ENCODE measurements around the gene AKAP8.
"Not testable (repeated sequence)": the region's sequence is repeated elsewhere in the genome, so short reads cannot be mapped to it uniquely, and the experiment has no call there.

Gene AKAP8

DNA sequence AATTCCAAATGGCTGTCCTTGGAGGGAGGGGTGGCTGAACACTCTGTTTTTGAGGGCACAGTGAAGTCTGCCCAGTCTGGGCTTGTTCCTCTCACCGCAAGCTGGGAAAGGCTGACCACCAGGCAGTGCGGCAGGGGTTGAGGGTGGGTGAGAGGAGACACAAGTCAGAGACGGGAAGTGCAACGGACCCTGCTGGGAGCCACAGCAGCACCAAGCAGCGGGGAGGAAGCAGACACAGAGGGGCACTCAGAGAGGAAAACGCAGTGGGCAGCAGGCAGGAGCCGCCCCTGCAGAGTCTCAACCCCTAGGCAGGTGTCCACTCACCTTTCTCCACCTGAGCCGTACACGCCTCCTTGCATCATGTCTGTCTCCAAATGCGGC lies 23.6 kb upstream of the AKAP8 start:
- DNase-seq: no peak

DNA sequence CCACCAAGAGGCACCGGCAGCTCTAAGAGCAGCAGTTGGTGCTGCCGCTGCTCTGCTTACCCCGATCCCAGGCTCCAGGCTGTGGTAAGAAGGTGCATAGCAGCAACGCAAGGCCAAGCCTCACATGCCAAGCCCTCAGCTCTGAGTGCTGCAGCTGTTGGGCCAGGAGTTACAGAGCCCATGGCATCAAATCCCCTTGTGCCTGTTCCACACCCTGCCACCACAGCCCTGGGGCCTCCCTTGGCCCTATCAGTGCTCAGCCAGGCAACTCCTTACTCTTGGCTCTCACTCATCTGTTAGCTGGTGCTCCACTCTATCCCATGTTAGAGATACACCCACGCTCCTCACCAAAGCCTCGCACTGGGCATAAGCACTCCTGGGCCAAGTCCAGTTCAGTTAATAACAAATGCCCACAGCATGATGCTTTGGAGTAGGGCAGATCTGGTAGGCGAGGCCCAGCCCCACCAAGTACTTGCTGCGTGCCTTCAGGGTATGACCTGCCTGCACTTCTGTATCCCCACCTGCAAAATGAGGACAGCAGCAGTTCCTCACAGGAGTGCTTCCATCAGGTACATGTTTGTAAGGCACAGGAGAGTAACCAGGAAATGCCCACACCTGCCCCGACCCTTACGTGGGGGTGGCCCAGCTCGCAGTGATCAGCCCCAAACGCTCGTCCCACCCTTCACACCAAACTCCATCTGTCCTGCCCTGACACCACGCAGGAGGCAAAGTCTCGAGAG lies 23.0 kb upstream of the AKAP8 start:
- no peak for DNase-seq

DNA sequence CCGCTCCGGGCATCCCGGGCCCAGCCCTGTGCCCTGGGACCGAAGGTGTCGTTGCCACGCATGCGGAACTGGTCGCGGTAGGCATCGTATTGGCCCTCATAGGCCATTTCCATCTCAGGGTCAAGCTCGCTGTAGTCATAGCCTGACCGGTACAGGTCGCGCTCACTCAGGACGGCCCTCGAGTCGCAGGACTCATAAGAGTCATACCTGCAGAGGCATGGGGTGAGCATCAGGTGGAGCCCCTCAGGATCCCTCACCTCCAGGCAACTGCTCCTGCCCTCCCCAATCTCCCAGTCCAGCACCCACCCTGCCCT lies 21.8 kb upstream of the AKAP8 start:
- DNase-seq: no peak

DNA sequence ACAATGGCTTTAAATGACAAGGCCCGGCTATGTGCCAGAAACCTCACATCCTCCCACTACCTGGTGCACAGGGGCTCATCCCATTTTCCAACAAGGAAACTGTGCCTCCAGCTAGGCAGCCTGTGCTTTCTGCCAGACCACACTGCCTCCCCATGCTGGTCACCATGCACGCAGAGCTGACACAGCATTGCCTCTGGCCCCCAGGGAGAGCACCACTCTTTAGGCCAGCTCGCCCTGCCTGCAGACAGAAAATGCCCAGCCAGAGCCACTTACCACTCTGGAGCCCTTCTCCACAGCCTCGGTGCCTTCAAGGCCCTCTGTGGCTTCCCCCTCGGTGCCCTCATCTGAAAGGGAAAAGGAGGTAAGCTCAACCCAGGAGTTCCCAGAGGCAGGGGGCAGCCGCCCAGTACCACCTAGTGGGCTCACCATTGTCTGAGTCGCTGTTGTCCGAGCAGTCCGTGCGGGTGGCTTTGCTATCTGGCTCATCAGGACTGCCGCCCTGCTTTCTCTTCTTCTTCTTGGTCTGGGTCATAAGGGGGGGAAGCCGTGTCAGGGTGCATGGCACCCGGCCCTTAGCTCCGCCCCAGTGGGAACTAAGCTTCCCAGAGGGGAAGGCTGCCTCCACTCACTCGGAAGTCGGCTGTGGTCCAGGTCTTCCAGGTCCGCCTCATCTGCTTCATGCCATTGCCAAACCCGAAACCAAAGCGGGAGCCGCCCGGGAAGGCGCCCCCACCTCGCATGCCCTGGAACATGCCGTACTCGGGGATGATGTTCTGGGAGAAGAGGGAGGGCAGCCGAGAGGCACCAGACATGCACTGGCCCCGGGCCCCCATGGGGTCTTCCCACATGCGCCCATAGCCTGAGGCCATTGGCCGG lies 21.2 kb upstream of the AKAP8 start:
- DNase-seq: no peak

DNA sequence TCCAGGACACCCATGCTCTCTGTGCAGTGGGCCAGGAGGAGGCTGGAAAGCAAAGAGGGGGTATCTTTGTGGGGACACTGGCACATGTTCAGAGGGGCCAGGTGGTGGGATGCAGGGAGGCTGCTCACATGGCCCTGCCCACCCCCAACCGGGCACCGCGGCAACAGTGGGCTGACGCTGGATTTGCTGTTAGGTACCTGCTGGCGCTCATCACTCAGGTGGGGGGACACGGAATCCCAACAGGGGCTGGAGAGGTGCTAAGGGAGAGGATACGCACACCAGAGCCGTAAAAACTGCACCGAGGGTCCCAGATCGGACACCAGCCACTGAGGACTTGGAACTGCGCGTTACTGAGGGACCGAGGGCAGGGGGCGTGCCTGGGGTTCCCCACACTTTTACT lies 20.0 kb upstream of the AKAP8 start:
- DNase-seq: no peak

DNA sequence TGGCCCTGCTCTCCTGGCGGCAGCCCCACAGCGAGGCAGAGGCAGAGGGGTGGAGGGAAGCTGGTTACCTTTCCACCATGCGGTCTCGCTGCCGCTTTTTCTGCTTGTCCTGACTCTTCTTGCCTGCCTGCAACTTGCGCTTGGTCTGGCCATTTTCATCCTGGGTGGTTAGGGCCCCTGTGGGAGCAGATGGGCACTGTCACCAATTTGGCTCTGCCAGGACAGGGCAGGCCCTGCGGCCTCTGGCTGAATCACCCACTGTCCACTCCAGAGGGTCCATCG lies 19.6 kb upstream of the AKAP8 start:
- no peak for DNase-seq

DNA sequence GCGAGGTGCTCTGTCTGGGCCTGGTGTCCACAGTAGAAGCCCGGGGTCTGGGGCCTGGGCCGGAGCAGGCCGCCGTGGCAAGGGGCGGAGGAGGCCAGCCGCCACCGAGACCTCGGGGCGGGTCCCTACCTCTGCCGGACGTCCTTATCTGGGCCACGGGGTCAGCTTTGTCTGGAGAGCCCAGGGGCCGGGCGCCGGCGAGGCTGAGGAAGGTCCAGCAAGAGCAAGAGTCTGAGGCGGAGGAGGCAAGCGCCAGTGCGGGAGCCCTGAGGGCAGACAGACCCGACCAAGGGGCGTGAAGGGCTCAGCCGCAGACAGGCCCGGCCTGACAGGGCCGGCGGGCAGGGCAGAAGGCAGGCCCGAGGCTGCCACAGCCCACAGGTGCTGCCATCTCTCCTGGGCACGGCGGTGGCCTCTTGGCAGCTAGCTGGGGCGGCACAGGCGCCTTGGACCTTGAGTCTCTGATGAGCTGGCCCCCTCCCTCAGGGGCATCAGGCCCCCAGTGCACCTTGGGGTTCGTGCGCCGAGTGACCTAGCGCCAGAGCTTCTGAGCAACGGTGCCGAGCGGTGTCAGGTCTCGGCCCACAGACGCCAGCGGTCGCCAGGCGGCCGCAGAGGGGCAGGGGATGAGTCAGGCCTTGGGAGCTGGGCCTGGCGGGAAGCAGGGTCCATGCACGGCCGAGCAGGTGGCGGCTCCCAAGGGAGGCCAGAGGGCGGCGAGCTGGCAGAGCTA lies 19.1 kb upstream of the AKAP8 start:
- DNase-seq: no peak

DNA sequence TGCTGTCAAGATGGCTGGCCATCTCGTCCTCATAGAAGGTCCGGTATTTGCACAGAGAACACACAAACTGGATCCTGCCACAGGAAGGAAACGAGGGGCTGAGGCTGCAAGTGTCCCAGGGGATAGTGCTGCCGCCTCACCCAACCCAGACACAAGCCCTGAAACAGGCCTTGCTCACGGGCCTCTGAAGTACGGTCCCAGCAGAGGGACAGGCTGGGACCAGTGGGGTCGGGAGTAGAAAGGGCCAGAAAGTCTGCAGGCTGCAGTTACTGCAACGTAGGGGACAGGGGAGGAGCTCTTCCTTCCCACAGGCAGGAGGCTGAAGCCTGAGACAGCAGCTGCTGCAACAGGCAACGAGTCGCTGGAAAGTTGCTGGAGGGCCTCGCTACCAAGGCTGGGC lies 18.2 kb upstream of the AKAP8 start:
- no peak for DNase-seq

DNA sequence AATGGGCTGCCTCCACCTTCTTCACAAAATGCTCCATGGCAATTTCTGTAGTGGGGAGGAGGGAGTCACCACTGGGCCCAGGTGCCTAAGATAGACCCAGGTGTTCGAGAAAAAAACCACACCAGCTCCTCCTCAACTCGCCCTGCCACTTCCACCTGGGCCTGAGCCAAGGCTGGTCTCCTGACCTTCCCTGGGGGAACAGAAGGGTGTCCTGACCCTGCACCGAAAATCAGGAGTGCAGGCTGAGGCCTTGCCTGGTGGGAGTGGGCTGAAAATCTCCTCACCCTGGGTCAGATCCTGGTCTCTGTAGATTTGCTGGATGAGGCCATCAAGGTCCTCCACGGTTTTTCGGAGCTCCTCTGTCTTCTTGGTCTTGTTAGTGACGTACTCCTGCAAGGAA lies 17.6 kb upstream of the AKAP8 start:
- no peak for DNase-seq

DNA sequence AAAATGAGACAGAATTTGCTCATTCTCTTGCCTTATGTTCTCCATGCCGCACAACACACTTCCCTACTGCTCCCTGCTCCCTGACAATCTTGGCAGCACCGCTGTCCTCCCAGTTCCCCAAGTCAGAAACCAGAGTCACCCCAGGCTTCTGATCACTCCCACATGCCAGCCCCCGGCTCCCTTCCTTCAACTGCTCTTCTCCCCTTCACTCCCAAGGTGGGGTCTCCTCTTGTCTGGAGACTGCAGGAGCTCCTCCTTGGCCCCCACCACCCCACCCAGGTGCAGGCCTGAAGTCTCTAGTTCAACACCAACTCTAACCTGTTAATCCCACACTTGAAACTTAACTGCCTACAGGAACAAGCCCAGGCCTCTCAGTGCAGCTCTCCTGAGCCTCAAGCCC lies 16.8 kb upstream of the AKAP8 start:
- DNase-seq: no peak

DNA sequence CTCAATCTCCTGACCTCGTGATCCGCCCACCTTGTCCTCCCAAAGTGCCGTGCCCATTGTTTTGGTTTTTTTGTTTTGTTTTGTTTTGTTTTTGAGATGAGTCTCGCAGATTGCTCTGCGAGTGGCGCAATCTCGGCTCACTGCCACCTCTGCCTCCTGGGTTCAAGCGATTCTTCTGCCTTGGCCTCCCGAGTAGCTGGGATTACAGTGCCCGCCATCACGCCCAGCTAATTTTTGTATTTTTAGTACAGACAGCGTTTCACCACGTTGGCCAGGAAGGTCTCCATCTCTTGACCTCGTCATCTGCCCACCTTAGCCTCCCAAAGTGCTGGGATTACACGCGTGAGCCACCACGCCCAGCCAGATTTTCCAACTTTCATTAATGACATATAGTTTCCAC lies 15.7 kb upstream of the AKAP8 start:
- DNase-seq: not testable (repeated sequence)

DNA sequence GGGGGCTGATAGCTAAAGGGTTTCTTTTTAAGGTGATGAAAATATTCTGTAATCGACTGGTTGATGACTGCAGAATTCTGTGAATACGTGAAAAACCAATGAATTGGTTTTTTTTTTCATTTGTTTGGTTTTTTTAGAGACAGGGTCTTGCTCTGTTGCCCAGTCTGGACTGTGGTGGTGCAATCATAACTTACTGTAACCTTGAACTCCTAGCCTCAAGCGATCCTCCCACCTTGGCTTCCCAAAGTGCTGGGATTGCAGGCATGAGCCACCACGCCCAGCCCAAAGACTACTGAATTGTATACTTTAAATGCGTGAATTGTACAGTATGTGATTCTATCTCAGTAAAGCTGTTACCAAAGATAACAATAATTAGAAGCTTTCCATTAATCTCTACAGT lies 14.8 kb upstream of the AKAP8 start:
- no peak for DNase-seq

DNA sequence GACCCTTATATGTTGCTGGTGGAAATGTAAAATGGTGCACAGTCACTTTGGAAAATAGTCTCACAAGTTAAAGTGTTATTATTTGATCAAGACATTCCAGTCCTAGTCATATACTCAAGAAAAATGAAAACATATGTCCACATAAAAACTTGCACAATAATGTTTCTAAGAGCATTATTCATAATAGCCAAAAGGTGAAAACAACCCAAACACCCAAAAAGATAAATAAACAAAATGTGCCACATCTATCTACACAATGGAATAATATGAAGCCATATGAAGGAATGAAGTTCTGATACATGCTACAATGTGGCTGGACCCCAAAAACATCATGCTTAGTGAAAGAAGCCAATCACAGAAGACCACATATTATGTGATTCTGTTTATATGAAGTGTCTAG lies 14.4 kb upstream of the AKAP8 start:
- DNase-seq: no peak

DNA sequence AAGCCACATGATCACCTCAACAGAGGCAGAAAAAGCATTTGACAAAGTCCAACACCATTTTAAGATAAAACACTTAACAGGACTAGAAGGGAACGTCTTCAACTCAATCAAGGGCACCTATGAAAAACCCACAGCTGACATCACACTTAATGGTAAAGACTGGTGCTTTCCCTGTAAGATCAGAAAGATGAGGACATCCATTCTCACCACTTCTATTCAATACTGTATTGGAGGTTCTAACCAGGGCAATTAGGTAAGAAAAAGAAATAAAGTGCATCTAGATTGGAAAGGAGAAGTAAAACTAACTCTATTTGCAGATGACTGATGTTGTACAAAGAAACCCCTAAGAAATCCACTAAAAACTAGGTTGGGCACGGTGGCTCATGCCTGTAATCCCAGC lies 11.2 kb upstream of the AKAP8 start:
- DNase-seq: no peak

DNA sequence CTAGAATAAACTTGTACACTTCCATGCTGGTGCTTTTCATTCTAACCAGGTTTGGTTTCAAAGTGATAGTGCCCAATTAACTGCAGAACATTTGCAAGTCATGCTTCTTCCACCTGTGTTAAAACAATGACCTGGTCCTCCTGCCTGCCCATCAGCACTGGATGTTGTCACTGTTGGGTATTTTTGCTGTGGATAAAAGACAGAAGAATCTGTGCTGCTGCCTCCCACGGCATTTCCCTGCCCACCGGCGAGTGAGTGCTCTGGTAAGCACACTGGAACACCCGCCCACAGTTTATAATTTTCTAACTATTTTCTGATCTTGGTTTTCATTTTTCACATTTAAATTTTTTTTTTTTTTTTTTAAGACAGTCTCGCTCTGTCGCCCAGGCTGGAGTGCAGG lies 2.3 kb upstream of the AKAP8 start:
- DNase-seq: no peak

DNA sequence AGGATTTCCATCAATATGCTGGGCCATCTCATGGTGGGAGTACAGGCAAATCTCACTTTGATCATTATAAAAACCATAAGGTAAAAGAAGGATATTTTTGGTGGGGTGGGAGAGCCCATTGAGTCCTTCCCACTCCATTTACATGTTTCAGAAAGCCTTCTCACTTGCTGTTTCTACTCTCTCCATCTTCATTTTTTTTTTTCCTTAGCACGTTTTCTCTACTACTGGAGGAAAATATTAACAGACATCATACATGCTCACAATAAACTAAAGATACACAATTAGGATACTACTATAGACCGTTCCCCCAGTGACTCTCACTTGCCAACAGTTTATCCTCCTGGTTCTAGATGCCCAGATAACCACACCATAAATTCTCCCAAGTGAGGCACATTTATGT lies 1.8 kb upstream of the AKAP8 start:
- DNase-seq: no peak

DNA sequence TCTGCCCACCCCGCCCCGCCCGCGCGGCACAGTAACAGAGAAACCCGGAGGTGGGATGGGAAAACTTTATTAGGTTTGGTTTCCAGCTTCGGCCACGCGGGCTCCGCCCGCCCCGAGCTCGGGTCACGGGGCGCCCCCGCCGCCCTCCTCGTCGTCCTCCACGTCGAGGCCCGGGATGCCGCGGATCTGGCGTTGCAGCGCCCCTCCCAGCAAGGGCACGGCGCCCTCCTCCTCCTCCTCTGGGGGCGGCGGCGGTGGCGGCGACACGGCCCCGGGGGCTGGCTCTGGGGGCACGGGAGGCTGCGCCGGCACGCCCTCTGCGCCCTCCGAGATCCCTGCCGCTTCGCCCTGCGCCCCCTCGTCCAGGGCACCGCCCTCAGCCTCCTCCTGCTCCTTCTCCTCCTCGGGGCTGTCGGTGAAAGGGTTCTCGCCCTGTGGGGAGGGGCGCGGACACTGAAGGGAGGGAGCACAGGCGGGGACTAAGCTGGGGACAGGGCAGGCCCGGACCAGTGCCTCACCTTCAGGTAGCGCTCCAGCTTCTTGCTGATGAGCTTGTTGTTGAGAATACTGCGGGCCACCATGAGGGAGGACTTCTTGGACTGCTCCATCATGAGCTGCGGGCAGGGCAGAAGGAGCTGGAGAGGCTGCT lies 536 bp upstream of the AKAP8 start:
- DNase-seq: peak; percentile 62

DNA sequence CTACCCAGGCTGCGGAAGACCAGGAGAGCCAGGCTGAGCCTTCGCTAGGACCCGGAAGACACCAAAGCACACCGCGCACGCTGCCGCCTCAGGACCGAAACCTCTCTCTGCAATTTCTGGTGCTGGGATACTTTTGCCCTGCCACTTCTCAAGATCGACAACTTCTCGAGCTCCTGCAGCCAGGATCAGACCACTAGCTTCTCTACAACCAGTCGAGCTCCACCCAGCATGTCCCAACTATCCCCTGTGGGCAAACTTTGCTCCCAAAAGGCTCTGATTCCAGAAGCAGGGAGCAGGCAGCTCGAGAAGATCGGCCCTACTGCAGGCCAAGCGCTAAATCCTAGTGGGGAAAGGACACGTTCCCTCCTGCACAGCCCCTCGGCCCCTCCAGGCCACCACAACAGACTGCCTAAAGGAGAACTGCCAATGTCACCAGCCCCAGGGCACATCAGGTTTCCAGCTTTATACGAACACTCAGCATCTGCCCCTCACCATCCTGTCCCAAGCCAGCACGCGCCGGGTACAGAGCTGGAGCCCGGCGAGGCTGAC lies 979 bp downstream of the AKAP8 start:
- DNase-seq: peak; percentile 71

DNA sequence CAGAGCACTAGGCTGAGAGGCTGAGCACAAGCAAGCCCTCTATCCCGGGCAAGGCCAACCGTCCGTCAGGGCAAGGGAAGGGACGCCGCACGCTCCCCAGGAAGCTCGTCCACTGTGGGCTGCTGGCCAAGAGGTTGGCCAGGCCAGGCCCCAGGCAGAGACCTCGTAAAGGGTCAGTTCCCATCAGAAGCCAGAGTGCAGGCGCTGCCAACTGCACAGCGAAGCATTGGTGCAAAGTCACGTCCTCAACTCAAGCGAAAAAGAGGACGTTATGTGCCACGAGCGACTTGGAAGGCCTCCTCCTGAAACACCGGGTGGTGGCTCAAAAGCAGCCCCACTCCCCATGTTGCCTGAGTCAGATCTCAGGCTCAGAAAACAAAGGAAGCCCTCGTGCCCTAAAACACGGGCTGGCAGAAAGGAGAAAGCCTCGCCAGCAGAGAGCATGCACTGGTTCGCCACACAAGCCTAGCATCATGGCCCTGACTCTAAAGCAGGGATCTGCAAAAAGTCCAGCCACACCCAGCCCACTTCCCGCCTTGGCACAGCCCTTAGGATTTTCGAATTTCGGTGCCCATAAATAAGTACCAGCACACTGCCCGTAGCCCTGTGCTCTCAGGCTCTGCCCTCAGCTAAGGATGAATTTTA lies 4.7 kb downstream of the AKAP8 start:
- DNase-seq: no peak

DNA sequence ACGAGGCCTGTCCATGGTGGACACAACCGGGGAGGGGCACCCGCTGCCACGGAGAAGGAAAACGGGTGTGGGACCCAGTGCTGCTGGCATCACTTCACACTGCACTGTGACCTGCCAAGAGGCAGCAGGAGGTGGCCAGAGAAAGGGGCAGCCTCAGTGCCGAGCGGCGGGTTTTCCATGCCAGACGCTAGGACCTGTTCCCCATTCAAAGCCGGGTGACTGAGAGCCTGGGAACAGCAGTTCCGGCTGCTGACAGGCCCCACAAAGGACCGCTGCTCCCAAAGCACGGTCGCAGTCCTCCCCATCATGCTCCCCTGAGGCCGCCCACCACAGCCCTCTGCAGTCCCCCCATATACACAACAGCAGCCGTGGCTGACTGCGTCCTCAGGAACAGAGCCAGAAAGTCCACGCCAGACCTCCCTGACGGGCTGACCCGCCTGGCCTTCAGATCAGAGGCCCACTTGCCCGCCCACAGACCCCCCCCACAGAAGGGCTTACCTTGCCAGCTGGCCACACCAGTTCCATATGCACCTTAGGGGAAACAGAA lies 5.4 kb downstream of the AKAP8 start:
- no peak for DNase-seq

DNA sequence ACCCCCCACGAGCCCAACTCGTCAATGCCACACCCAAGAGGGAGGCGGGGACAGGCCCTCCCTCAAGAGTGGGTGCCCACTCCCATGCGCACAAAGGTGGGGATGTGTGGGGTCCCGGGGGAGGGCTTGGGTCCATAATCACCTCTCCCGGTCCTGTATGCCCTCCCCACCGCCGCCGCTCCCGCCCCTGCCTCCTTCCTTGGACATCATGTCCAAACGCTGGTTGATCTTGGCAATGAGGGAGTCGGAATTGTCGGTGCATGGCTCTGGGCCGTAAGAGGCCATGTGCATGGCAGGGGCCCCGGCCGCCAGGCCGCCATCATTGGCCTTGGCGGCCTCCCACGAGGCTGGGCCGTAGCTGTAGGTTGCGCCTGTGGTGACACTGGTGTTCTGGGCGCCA lies 5.9 kb downstream of the AKAP8 start:
- DNase-seq: no peak

DNA sequence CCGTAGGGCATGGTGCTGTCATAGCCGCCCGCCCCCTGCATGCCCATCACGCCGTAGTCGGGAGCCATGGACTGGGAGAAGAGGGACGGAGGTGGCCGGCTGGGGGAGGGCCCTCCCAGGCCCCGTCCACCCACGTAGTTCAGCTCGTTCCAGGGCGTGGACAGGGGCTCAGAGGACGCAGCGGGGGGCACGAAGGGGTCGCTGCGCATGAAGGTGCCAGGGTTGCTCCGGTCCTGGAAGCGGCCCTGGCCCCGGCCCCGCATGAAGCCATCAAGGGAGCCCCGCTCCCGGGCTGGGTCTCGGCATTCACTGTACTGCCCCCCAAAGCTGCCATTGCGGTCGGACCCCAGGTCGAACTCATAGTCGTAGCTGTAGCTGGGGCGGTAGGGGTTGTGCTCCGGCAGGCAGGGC lies 6.7 kb downstream of the AKAP8 start:
- no peak for DNase-seq

DNA sequence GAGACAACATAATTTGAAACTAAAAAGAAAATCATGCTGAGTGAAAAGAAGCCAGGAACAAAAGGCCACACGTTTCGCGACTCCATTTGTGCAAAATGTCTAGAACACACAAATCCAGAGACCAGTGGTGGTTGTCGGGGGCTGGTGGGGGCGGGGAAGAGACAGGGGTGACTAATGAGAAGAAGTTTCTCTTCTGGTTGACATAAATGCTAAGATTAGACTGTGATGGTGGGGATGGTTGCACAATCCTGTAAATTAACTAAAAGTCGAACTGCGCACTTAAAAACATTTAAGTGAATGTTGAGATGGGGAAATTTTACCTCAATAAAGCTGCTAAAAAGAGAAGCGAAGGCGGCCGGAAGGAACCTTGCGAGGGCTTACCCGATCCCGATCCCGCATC lies 7.1 kb downstream of the AKAP8 start:
- DNase-seq: peak; percentile 27
